ENCODE results near the gene SNORC.

The SNORC gene

GRCh38 chr2:232869138-232870017 is 686 bp upstream of the SNORC start:
- no peak for DNase-seq (ENCODE audit: low spot score)

DNA sequence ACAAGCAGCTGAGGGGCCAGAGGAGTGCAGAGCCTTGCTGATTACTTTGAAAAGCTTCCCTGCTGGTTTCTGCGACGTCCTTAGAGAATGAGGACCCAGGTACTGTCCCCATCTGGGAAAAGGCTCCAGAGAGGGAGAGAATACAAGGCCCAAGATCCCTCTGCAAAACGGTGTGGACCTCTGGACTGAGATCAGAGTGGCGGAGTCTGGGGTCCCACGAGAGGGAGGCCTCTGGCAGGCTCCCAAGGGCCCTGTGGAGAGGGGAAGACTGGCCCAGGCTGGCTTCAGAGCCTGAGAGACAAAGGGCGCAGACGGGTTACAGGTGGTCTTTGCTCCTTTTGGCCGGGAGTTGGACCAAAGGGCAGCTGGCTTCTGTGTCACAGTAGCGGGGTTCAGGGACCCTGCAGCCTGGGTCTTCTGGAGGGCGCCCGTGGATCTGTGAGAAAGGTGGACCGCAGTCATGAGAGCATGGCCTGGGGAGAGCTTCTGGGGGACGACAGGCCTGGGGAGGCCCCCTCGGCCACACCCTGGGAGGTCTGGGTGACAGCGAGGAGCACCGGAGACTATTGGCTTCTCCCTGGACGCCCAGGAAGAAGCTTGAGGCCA is 805 bp downstream of the SNORC start:
- no peak for DNase-seq (ENCODE audit: low spot score)

DNA sequence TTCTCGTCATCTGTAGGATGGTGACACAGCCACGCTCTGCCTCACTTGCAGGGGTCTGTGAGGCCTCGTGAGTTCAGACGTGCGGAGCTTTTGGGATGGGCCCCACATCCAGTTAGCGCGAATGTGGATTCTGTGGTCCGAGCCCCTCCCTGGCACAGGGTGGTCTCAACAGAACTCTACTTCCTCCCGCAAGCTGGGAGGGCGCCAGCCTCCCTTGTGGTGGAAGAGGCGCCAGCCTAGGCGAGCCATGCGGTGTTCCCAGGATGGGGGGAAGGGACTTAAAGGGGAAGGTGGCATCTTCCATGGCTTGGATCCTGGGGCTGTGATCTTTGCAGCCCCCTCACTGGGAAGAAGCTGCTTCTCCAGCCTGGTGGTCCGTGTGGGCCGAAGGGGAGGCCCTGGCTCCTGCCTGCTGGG is 1.4 kb downstream of the SNORC start:
- peak; percentile 42 for DNase-seq (ENCODE audit: low spot score)

- peak; percentile 98 for DNase-seq (ENCODE audit: low spot score)
Measured at GRCh38 chr2:232871835-232872736, 2.0 kb downstream of the SNORC start.

GRCh38 chr2:232872826-232873225 is 2.8 kb downstream of the SNORC start:
- peak; percentile 82 for DNase-seq (ENCODE audit: low spot score)

GRCh38 chr2:232873292-232873908 is 3.3 kb downstream of the SNORC start:
- peak; percentile 63 for DNase-seq (ENCODE audit: low spot score)

- DNase-seq (ENCODE audit: low spot score): no peak
Measured at GRCh38 chr2:232873909-232874641, 4.0 kb downstream of the SNORC start.

DNA sequence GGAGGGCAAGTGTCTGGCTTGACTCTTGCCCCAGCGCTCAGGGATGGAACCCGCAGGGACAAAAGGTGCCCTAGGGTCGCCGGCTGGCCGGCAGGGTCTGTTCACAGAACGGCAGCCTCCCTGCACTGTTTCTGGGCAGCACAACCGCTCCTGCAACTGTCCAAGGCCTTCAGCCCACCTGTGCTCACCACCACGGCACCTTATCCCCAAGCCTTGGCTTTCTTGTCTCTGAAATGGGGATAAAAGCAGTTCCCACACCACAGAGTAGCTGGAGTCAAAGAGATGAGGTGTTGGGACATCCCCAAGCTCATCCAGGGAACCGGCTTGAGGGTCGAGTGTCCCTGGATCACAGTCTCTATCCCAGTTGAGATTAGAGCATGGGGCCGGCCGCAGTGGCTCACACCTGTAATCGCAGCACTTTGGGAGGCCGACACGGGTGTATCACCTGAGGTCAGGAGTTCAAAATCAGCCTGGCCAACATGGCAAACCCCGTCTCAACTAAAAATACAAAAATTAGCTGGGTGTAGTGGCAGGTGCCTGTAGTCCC is 4.7 kb downstream of the SNORC start:
- no peak for DNase-seq (ENCODE audit: low spot score)

DNA sequence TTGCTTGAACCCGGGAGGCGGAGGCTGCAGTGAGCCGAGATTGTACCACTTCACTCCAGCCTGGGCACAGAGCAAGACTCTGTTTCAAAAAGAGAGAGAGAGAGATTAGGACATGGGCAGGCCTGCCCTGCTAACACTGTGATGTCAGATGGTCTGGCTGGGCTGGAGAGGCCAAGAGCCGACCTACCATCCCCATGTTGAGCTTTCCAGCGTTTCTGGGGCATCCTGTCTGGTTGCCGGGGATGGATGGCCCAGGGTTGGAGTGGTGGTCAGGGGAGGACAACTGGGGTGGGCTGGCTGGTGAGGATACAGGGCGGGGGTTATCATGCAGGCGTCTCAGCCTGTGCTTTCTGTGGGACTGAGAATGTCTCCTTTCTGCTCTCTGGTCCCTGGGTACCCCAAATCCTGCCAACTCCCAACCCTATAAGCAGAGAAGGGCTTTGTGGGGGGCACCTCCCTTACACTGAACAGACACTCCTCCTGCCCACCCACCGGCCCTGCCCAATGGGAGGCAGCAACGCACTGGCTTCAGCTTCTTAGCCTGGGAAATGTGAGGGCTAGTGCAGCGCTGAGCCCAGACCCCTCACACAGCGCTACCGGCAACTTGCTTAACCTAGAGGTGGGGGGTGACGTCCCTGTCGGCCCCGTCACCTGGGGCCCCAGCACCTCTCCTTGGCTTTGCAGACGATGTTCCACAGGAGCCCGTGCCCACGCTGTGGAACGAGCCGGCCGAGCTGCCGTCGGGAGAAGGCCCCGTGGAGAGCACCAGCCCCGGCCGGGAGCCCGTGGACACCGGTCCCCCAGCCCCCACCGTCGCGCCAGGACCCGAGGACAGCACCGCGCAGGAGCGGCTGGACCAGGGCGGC is 5.4 kb downstream of the SNORC start:
- peak; percentile 53 for DNase-seq (ENCODE audit: low spot score)

DNA sequence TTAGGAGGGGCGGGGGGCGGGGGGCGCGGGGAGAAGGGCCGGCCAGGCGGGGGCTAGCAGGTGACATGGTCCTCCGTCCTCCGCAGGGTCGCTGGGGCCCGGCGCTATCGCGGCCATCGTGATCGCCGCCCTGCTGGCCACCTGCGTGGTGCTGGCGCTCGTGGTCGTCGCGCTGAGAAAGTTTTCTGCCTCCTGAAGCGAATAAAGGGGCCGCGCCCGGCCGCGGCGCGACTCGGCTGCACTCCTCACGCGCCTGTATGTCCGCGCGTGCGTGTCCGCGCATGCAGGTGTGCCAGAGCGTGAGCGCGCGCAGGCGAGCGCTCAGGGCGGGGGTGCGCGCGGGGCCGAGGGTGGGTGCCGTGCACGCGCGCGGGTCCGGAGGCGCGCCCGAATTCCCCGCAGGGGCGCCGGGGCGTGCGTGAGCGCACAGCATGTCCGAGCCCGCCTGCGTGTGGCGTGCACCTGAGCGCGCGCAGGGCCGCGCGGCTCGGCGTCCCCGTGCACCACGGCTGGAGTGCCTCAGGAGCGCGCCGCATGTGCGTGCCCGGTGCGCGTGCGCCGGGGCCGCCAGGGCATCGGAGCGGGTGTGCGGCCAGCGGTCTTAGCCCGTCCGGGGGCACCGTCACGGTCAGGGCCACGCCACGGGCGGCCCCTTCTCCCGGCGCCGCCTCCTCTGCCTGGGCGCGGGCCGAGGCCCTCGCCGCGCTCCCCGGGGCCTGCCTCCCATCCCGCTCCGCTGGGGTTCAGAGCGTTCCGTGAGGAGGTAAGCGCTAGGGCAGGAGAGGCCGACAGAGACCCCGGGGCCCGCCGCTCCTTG is 6.3 kb downstream of the SNORC start:
- DNase-seq (ENCODE audit: low spot score): peak; percentile 43

- DNase-seq (ENCODE audit: low spot score): no peak
Measured at GRCh38 chr2:232876978-232877441, 6.9 kb downstream of the SNORC start.

DNA sequence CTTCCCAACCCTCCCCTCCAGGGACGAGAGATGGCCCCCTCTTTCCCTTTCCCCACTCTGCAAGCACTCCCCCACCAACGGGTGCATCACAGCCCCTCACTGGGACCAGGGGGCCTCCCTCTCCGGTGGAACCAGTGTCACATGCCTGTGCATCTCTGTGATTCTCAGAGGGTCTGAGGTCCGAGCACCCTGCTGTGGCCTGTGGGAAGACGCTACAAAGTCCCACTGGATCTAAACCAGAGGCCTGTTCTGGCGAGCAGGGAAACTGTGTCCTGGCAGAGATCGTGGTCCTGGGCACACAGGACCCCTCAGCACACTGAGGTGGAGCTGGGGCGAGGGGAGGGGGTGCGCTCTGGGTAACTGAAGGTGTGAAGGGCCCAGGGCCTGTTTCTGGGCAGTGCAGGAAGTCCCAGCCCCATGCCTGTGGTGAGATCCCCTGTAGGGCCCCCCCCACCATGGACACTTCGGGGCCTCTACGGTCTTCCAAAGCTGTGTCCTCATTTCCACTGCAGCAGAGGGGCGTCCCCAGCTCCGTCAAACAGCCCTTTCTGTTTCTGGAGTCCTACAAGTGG is 8.0 kb downstream of the SNORC start:
- no peak for DNase-seq (ENCODE audit: low spot score)

DNA sequence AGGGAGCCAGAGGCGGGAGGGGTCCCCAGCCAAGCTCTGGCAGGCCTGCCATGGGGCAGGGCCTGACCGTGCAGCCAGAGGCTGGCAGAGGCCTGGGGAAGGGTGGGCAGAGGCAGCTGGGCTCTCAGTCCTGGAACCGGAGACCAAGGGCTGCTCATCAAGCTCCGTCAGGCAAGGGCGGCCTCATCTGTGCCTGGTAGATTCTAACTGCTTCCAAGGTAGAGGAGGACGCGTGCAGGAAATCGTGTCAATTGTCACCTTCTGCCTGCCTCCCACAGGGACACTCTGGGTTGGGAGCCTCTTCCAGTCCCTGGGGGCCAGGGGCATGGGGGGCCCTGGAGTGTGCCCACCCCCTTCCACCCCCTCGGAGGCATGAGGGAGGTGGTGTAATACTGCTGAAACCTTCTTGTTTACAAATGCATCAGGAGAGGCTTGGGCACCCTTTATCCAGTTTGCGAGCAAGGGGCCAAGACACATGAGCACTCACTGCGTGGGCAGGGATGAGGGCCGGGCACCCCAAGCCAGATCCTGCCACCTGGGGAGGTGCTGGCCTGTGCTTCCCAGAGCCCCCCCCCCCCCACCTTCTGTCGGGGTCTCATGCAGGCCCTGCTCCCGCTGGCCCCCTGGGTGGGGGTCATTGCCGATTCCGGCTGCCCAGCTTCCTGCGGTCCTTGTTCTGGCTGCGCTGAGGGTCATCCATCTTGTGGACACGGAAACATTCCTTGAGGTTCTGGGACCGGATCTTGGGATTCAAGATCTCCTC is 9.0 kb downstream of the SNORC start:
- no peak for DNase-seq (ENCODE audit: low spot score)

GRCh38 chr2:232879618-232880494 is 9.8 kb downstream of the SNORC start:
- DNase-seq (ENCODE audit: low spot score): no peak

- DNase-seq (ENCODE audit: low spot score): no peak
Measured at GRCh38 chr2:232880764-232881351, 10.8 kb downstream of the SNORC start.

DNA sequence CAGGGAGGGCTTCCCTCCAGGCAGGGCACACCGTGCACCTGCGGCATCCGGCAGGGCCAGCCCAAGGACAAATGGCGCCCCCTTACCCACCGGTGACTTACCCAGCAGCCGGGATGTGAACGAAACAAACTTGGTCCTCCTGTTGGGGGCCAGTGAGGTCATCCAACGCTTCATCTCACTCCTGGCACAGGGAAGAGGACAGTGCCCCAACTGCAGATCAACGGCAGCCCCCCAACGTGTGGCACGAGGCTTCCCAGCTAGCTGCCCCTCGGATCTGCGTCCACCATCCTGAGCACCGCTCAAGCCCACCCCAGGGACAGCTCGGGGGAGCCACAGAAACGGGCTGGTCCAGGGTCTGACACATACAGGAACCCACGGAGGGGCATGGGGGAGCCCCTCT is 12.0 kb downstream of the SNORC start:
- DNase-seq (ENCODE audit: low spot score): no peak
